Cardiac septum (tissue), 1 donor: Measurements from ENCODE around the gene SLF2. TPM values are rescaled to one million over a fixed set of nuclear protein-coding genes. Genes with fewer than 3 reads are reported as not detected.

Experiments used
- DNase-seq: peaks from one replicate; pipeline ENCODE4 v3.0.0-alpha.2; 2020; ENCODE audit warnings: low spot score
- intact Hi-C: fragments of 100-400 bp; cut with DNase I; formaldehyde crosslinking; loops from one replicate; pipeline ENCODE4 v1.14.0; 2022
- long read RNA-seq: library from polyadenylated mRNA; unstranded; transcript quantifications from one replicate; pipeline ENCODE4 v2.0.0, GENCODE V29; 2021
- total RNA-seq: library from RNA; stranded (reverse); fragmentation: NEBNext Ultra II Directional; extraction: Animal tissue kit (Norgen Biotek cat#: 25700); gene quantifications from one replicate; pipeline ENCODE4 v1.2.1, GENCODE V29; 2021
- donor health status: DM: no; HTN: no; CAD: no.

The SLF2 gene, protein sequence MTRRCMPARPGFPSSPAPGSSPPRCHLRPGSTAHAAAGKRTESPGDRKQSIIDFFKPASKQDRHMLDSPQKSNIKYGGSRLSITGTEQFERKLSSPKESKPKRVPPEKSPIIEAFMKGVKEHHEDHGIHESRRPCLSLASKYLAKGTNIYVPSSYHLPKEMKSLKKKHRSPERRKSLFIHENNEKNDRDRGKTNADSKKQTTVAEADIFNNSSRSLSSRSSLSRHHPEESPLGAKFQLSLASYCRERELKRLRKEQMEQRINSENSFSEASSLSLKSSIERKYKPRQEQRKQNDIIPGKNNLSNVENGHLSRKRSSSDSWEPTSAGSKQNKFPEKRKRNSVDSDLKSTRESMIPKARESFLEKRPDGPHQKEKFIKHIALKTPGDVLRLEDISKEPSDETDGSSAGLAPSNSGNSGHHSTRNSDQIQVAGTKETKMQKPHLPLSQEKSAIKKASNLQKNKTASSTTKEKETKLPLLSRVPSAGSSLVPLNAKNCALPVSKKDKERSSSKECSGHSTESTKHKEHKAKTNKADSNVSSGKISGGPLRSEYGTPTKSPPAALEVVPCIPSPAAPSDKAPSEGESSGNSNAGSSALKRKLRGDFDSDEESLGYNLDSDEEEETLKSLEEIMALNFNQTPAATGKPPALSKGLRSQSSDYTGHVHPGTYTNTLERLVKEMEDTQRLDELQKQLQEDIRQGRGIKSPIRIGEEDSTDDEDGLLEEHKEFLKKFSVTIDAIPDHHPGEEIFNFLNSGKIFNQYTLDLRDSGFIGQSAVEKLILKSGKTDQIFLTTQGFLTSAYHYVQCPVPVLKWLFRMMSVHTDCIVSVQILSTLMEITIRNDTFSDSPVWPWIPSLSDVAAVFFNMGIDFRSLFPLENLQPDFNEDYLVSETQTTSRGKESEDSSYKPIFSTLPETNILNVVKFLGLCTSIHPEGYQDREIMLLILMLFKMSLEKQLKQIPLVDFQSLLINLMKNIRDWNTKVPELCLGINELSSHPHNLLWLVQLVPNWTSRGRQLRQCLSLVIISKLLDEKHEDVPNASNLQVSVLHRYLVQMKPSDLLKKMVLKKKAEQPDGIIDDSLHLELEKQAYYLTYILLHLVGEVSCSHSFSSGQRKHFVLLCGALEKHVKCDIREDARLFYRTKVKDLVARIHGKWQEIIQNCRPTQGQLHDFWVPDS
- total RNA-seq = 22.8 TPM
- long read RNA-seq, full-length matches to known transcripts = 7 of 15 reads
- long read RNA-seq, partial matches to known transcripts = 4 of 15 reads
- long read RNA-seq, other reads (novel, unspliced or antisense) = 4 of 15 reads

DNA sequence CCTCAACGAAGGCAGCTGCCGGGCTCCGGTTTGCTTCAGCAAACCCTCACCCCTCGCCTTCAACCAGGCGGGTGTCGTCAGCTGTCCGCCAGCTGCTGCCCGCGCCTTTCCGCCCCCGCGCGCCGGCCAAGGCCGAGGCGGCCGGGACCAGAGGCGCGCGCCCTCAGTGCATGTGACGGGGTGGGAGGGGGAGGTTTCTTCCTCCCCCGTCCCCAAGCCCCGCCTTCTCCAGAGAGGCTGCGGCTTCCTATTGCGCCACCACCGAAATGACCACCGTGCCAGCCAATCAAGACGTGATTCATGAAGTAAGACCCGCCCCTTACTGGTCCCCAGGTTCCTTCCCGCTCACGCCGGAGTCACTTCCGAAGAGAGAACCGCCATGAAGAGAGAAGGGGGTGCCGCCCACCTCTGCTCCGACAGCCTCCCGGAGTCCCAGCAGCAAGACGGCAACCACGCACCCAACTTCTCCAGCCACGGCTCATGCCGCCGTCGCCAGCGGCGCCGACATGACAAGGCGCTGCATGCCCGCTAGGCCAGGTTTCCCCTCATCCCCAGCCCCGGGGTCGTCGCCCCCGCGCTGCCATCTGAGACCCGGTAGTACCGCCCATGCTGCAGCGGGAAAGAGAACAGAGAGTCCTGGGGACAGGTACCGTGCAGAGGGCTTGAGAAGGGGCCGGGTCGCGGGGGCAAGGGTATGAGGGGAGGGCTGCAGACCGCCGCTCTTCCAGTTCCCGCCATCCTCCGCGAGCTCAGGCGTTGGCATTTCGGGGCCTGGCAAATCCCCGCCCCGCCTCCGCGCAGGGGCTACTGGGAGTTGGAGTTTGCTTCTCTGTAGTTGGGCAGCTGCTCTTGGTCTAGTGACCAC, at the start of gene SLF2:
TSS of gene SLF2 (plus strand) at position 359 of the 865 bp plus-strand sequence. CDS start at position 507, 148 bp downstream.
- peak; percentile 99 for DNase-seq
- intact Hi-C loops = loop anchor here (5.0 kb wide), 1 partner anchor 74 kb away; the partner anchor contains the start of genes MRPL43 and TWNK

DNA sequence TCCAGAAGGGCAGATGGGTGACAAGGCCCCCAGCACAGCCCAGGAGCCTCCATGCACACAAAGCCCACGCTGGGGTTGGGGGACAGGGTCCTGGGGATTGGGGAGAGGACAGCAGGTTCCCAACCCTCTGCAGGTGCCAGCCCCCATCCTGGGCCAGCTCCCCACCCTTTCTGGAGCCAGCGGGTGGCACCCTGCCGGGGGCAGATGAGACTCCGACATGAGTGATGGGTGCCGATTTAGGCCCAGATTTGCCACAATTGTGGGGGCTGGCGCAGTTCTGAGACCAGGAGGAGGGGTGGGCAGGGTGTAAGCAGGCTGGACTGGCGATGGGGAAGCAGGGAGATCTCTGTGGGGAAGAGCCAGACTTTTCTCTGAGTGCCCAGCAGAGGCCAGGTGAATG, 49.3 kb upstream of the SLF2 start:
- no peak for DNase-seq
- intact Hi-C loops = no loop called here

DNA sequence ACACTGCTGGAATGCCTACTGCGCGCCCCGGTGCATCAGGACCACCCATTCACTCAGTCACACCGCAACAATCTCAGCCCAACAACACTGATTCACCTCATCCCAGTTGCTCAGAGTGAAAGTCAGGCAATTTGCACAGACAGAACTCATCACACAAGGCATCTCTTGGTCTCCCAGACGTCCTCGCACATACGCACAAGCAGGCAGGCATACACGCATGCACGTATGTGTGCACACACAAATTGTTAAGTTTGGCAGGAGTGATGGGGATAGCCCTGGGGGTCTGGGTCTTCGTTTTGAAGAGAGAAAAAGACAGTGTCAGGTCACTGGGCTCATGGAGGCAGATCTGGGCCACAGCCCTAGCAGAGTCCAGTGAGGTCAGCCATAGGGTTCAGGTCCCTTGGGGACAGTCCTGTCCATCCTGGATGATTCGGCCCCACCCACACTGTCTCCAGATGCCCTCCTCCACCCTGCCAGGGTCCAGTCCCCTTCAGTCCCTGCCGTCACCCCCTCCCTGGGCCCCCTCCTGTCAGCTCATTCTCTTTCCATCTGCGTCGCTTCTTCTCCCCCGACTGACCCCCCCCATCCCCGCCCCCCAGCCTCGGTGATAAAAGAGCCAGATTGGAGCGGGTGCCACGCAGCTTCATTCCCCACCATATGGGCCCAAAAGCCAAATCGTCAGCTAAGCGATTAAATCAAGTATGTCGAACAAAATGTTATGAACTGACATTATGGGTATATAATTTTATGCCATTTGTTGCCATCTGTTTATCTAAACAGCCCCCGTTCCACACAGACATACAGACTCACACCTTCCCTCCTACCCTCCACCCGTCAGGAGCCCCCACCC, 48.5 kb upstream of the SLF2 start:
- peak; percentile 35 for DNase-seq
- intact Hi-C loops = no loop called here

DNA sequence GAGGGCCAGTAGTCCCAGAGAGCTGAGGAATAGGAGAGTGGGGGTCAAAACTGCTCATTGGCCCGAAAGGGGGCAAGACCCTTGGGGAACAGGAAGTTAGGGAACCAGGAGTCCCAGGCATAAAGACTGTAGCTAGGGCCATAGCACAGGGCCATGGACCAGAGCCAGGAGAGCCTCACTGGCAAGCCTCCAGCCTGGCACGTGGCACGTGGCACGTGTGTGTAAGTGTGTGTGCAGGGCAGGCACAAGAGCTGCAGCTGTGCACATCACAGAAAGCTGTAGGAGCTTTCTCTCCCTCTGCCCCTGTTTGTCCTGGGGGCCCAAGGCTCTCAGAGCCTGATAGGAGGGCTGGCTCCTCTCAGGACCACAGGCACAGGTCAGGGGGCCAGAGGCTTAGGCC, 47.8 kb upstream of the SLF2 start:
- intact Hi-C loops = no loop called here
- peak; percentile 70 for DNase-seq

DNA sequence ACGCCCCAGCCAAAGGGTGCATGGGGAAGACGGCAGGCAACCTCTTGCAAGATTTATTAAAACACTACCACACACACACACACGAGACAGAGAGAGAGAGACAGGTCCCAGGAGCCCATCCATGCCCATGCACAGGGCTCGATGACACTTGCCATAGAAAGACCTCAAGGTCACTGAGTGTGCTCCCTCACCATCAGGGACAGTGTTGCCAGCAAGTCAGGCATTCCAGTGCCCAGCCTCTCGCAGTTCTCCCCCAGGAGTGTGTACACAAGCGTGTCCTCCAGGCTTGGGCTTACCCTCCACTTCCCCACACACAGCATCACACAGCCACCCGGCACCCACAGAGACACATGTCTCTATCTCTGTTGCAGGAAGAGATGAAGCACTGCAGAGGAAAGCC, 46.8 kb upstream of the SLF2 start:
- intact Hi-C loops = no loop called here
- DNase-seq = no peak

DNA sequence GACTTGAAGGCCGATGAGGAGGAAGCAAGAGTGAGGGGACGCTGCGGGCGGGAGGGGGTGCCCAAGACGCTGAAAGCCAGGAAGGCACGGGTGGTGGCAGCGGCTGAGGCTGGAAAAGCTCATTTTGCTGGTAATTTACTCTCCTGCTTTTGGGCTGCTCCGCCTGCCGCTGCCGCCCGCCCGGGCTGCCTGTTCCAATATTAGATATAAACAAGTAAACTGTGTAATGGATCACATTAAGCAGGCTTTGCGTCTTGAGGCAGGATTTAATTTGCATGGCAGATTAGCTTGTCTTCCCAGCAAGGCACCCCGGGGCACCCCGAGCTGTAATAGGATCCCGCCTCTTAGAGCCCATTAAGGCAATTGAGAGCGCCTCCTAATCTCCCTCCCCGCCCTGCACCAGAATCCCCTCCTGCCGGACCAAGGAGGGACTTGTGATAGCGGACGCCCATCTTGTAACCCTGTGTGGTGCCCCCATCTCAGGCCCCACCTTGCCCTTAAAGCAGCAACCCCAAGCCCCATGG, 46.1 kb upstream of the SLF2 start:
- no peak for DNase-seq
- intact Hi-C loops = no loop called here

DNA sequence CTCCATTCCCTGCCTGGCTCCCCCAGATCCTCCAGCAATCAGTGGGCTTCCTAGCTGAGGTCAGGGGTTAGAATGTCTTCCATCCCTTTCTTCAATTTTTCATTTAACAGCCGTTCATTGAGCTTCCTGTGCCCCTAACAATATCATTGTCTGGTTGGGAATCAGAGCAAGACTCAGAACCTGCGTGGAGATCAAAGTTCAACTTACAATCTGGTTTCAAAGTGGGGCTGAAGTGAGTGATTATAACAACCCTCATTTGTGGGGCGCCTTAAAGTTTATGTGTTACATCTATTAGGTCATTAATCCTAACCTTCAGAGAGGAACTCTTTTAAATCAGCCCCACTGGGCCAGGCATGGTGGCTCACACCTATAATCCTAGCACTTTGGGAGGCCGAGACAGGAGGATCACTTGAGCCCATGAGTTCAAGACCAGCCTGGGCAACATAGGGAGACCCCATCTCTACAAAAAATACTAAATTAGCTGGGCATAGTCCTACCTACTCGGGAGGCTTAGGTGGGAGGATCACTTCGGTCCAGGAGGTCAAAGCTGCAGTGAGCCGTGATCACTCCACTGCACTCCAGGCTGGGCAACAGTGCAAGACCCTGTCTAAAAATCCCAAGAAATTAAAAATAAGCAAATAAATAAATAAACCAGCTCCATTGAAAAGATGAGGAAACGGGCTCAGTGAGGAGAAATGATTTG, 45.4 kb upstream of the SLF2 start:
- DNase-seq = no peak
- intact Hi-C loops = no loop called here

DNA sequence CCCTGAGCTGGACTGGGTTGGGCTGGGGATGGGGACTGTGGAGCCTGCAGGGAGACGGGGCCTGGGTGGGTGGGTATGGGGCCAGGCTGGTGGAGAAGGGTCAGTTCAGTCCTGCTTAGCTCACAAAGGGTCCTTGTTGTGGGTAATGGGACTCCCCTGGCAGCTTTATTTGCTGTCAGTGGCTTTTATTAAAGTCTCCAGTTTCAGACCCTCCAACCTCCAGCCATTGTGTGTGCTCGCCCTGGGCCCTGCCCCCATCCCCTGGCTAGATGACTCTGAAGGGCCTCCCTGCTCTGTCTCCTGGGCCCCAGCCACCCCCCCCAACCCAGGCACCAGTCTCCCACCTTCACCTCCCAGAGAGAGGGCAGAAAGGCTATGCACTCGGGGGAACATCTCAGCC, 44.4 kb upstream of the SLF2 start:
- intact Hi-C loops = no loop called here

DNA sequence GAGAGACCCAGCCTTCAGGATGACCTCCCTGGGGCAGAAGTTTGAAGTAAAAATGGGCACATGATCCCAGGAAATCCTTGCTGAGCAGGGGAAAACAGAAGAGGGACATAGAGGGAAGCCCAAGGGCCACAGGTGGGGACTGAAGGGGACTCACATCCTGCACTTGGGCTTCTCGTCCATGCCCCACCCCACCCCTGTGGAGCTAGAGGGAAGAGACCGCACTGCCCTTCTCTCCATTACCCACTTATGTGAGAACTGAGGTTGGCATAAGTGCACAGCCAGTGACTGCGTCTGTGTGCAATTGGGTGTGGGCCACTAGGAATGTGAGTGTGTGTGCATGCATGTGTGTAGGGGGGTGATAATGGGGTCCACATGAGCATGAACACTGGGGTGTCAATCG, 43.4 kb upstream of the SLF2 start:
- peak; percentile 50 for DNase-seq

More for the DNA sequence above, 44.4 kb upstream of the SLF2 start:
- DNase-seq = no peak

DNA sequence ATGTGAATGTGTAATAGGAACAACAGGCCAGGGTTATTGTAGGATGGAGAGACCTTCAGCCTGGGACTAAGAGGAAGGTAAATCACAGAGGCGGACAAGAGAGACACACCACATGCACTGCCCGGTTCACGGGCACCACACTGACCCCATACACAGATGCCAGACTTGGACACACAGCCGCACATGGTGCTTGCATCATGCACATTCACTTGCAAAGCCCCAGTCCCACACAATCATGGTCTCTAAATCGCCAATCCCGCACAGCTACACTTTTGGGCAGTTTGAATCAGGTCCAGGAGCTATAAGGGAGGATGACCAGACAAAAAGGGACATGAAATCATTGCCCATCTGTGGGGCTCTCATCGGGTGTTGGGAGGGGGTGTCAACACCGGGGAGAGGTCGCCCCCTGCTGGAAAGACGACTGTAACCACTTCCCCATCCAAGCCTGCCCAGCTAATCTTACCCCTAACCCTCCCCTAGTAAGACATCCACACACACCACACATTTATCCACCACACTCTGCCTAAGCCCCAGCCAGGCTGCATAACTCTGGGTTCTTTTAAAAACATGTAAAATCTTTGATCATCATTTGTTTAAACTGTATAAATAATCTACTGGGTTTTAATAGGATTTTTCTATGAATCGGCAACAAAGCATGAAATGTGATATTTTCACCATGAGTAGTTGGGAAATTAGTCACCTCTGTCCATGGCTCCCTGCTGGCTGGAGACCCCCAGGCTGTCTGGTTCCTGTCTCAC, 40.5 kb upstream of the SLF2 start:
- DNase-seq = no peak
- intact Hi-C loops = loop anchor here (10.0 kb wide), 1 partner anchor 197 kb away; no protein-coding TSS in a partner anchor

More for the DNA sequence above, 43.4 kb upstream of the SLF2 start:
- intact Hi-C loops = no loop called here

DNA sequence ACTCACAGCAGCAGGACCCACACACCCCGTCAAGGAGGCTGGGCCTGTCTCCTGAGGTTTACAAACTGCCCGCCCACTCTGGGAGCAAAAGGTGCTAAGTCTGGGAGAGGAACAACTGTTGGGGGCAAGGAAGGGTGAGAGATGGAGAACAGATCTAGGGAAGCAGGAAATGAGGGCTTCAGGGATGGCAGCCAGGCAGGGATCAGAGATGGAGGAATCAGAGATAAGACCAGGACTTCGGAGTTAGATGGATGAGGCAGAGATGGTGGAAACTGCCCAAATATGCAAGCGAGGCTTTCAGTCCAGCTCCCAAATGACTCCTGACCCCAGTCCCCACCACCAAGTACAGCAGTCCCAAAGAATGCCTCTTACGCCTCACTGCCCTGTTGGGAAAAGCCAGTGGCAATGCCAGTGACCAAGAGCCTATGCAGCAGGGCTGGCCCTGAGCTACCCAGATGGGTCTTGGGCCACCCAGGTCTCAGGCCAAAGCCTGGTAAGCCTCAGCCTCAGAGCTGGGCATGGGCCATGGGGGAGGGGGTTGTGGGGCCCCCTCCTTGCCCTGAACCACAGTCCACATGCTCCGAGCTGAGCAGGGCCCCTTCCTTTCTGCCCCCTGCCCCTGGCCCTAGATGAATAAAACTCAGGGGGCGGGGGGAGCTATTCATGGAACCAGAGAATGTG, 39.5 kb upstream of the SLF2 start:
- intact Hi-C loops = loop anchor here (10.0 kb wide), 1 partner anchor 198 kb away; no protein-coding TSS in a partner anchor
- no peak for DNase-seq

DNA sequence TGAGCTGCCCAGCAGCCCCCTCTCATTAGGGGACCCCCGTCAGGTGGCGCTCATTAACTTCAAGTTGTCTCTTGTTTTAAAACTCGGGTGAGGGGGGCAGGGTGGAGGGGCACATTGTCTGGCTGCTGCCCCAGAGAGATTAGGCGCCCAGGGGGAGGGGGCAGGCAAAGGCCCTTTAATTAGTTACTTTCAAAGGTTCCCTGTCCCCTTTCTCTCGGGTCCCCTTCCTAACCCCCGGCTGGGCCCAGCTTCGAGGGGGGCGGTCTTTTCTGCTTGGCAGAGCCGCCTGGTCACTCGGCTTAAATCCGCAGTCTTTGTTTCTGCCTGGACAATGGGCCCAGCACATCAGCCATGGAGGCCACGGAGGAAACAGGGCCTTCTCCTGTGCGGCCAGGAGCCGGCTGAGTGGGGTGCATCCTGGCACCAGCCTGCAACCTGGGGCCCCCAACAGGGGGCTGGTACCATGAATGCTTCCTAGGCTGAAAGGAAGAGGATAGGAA, 38.9 kb upstream of the SLF2 start:
- intact Hi-C loops = loop anchor here (10.0 kb wide), 1 partner anchor 199 kb away; no protein-coding TSS in a partner anchor
- no peak for DNase-seq

DNA sequence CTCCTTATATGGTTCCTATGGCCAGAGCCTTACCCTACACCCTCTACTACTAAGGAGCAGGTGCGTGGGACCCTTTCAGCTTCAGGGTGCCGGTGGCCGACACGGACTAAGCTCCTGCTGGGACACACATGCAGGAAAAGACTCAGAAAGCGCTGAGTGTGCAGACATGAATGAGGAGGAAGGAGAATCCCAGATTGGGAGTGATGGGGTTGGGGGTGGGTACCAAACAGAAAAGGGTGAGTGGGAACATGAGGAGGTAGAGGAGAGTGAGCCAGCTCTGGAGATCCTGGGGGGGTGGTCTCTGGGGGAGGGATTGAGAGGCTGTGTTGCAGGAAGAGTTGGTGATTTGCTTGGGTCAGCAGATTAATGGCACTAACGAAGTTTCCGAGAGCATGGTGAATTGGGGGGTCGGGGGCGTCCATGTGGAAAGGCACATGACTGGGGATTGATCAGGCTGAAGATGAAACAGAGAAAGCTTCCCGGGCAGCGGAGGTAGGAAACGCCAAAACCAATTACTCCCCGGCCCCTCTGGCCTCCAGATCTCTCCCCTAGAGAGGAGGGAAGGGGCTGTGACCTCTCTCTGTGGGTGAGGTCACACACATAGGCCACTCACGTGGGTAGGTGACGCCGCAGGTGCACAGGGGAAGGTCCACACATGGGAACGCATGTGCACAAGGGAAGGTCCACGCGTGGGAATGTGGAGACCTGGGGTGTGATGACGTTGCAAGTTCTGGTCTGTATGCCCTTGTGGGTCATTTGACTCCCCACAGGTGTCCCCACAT, 37.9 kb upstream of the SLF2 start:
- DNase-seq = no peak
- intact Hi-C loops = loop anchor here (5.0 to 10.0 kb wide), 2 partner anchors 200 to 313 kb away; no protein-coding TSS in a partner anchor

DNA sequence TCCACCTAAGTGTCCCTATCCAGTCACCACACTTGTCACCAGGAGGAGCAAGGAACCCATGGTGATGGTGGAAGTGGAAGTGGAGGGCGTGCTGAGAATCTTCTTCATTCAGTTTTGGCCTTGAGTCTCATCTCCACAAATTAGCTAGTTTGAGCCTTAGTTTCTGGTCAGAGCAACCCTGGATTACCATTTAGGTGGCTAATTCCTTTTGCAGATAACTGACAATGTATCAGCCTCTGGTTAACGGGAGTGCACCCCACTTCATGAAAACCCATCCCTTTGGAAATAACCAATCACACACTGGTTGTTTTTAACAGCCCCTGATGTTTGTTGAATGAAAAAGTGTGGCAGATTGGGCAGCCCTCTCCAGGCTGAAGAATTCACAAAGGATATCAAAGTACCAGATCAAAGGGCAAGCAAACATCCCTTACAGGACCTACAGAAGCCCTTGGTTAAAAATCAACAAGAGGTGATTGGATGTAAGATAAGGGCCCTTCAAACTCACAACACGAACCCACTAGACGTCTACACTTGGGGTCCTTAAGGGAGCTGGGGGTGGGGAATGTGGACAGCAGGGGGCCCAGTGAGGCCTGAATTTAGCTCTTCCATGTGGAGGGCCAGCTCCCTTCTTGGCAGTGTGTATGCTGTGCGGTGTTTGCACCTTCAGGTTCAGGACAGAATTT, 37.1 kb upstream of the SLF2 start:
- intact Hi-C loops = loop anchor here (5.0 to 10.0 kb wide), 2 partner anchors 201 to 313 kb away; no protein-coding TSS in a partner anchor

More for the DNA sequence above, 37.1 kb upstream of the SLF2 start:
- DNase-seq = no peak
